ENCODE measurements around the gene C8A. TPM values are rescaled to one million over a fixed set of nuclear protein-coding genes. Genes with fewer than 3 reads are reported as not detected.

Gene C8A
- total RNA-seq, 4 donors from 2014 or later: not detected

DNA sequence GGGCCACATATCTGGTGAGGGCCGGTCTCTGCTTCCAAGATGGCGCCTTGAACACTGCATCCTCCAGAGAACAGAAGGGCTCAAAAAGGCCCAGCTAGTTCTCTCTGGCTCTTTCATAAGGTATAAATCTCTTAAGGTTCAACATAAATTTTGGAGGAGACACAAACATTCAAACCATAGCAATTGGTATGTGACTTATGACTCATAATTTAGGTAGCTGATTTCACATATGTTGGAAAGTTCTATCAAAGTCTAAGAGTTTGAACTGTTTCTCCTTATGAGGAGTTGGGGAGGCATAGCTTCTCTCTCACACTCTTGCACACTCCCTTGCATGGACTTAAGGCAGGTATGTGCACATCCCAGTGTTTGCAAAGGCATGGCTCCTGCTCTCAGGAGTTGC, 30.3 kb upstream of the C8A start:
- DNase-seq (ENCODE audit: low spot score in 2 of 2): no peak
- WGBS, 2 donors: 100% methylated on average over 2 of the region's 2 CpGs
- no peak for TF ChIP-seq POLR2A (IDR thresholded peaks at IDR 0.05)
- TF ChIP-seq, protein P1, sequence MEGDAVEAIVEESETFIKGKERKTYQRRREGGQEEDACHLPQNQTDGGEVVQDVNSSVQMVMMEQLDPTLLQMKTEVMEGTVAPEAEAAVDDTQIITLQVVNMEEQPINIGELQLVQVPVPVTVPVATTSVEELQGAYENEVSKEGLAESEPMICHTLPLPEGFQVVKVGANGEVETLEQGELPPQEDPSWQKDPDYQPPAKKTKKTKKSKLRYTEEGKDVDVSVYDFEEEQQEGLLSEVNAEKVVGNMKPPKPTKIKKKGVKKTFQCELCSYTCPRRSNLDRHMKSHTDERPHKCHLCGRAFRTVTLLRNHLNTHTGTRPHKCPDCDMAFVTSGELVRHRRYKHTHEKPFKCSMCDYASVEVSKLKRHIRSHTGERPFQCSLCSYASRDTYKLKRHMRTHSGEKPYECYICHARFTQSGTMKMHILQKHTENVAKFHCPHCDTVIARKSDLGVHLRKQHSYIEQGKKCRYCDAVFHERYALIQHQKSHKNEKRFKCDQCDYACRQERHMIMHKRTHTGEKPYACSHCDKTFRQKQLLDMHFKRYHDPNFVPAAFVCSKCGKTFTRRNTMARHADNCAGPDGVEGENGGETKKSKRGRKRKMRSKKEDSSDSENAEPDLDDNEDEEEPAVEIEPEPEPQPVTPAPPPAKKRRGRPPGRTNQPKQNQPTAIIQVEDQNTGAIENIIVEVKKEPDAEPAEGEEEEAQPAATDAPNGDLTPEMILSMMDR (IDR thresholded peaks at IDR 0.05): no peak
- H3K4me3 ChIP-seq (ENCODE audit: low read depth, poor library complexity, severe bottlenecking): no peak overlapping the region
- intact Hi-C loops (cut with DNase I; ENCODE audit: low total_unique reads): no loop called here

DNA sequence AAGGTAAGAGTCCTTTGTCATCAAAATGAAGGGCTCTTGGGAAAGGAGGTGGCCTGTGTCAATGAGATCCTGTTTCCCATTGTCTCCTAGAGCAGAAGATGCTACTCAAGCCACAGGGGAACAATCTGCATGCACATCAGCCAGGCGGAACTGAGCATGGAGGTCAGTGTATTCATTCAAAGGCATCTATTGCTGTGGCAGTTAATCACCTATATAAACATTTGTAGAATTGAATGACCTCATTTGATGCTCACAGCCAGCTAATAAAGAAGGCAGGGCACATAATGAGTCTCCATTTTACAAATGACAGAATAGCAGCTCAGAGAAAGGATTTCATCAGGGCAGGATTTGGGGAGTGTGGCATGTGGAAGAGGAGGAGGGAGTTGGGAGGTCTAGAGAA, 29.7 kb upstream of the C8A start:
- DNase-seq (ENCODE audit: low spot score in 2 of 2): no peak
- H3K4me3 ChIP-seq (ENCODE audit: low read depth, poor library complexity, severe bottlenecking): no peak overlapping the region
- 78 to 94% methylated on average over 1 of the region's 1 CpG for WGBS, 2 donors
- intact Hi-C loops (cut with DNase I; ENCODE audit: low total_unique reads): no loop called here
- TF ChIP-seq, protein P1 (IDR thresholded peaks at IDR 0.05): no peak
- TF ChIP-seq POLR2A (IDR thresholded peaks at IDR 0.05): no peak

DNA sequence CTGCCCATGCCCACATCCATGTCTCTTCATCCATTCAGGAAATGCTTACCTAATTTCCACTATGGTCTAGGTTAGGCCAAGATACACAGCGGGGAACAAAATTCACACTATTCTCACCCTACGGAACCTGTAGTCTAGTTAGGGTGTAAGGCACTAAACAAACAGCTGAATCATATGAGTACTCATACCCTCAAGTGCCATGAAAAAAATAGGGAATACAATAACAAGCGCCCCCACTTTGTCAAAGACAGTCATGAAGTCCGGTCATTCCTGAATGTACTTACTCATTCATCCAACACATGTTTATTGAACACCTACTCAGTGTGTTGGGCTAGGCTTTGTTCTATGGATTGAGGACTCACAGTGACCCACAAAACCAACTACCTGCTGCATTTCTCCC, 29.2 kb upstream of the C8A start:
- TF ChIP-seq, protein P1 (IDR thresholded peaks at IDR 0.05): no peak
- no peak for TF ChIP-seq POLR2A (IDR thresholded peaks at IDR 0.05)
- no peak overlapping the region for H3K4me3 ChIP-seq (ENCODE audit: low read depth, poor library complexity, severe bottlenecking)
- DNase-seq (ENCODE audit: low spot score in 2 of 2): no peak
- intact Hi-C loops (cut with DNase I; ENCODE audit: low total_unique reads): no loop called here
- 67 to 69% methylated on average over 4 of the region's 4 CpGs for WGBS, 2 donors

DNA sequence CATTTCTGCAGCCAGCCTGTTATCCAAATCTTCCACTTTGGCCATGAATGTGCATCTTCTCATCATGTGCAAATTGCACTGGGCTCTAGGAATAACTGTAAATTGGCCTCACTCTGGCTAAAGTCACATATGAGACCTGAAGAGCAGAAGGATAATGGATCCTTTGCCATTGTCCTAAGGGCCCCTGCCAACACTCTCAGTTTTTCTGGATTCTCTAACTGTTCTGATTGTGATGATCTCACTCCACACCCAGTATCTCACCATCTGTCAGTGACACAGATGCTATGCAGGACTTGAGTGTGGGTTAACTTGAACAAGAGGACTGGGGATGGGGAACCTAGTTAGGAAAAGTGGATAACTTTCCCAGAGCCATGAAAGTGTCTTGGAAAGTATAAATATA, 26.9 kb upstream of the C8A start:
- no peak overlapping the region for H3K4me3 ChIP-seq (ENCODE audit: low read depth, poor library complexity, severe bottlenecking)
- DNase-seq (ENCODE audit: low spot score in 2 of 2): no peak
- intact Hi-C loops (cut with DNase I; ENCODE audit: low total_unique reads): no loop called here
- TF ChIP-seq, protein P1 (IDR thresholded peaks at IDR 0.05): no peak
- no peak for TF ChIP-seq POLR2A (IDR thresholded peaks at IDR 0.05)

DNA sequence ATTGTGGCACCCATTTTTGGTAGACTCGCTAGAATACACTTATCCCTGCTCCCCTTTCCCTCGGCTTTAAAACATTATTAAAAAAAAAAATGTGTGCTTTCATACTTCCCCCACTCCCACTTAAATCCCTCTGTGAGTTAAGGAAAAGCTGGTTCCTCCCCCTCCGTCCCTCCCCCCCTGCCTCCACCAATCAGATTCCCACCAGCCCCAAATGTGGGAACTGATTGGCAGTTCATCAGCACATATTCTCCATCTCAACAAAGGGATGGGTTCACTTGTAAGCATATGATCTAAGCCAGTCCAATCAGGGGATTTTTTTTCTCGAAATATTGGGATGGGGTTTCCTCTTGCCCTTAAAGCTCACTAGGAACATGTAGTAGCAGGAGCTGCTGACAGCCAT, 24.5 kb upstream of the C8A start:
- 82 to 83% methylated on average over 4 of the region's 4 CpGs for WGBS, 2 donors
- intact Hi-C loops (cut with DNase I; ENCODE audit: low total_unique reads): no loop called here
- no peak overlapping the region for H3K4me3 ChIP-seq (ENCODE audit: low read depth, poor library complexity, severe bottlenecking)
- no peak for TF ChIP-seq POLR2A (IDR thresholded peaks at IDR 0.05)
- TF ChIP-seq, protein P1 (IDR thresholded peaks at IDR 0.05): no peak
- no peak for DNase-seq (ENCODE audit: low spot score in 2 of 2)

DNA sequence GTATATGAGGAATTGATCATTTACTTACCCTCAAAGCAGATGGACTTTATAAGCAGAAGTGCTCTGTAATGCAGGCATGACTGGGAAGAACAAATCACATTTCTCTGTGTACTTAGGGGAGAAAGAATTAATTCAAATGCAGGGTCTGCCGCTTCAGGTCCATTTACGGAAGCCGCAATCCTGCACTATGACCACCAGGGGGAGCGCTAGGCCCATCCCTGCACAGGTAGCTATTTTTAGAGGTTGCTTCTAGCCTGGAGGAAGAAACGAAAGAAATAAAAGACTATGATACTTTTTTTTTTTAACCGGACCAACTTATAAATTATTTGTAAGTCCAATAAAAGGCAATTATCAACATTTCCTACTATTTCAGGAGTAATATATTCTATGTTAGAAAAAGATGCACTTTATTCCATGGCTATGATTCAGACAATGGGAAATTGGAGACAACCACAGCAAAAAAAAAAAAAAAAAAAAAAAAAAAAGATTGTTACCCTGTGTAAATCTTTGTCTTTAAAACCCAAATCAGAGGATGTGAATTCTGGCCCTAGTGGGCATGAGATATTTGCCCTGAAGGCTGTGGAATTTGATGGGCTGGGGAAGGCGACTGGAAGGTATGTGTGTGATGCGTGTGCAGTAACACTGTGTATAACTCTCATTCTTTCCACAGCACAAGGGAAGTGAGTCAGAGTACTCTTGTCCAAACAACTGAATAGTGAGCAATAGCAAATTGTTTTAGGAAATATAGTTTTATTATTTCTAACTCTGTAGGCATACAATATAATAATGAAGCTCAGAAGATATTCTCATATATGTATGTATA, 22.5 kb upstream of the C8A start:
- DNase-seq (ENCODE audit: low spot score in 2 of 2): peak; percentile 49 to 85
- no peak for TF ChIP-seq POLR2A (IDR thresholded peaks at IDR 0.05)
- TF ChIP-seq, protein P1 (IDR thresholded peaks at IDR 0.05): peak in 1 of 3 donors; percentile 83
- WGBS, 2 donors: 12 to 14% methylated on average over 8 of the region's 8 CpGs
- no peak overlapping the region for H3K4me3 ChIP-seq (ENCODE audit: low read depth, poor library complexity, severe bottlenecking)
- intact Hi-C loops (cut with DNase I; ENCODE audit: low total_unique reads): no loop called here

Data from lower leg skin (tissue), 4 donors.